PC-3 (cell line): ENCODE data around the gene KL. TPM values are rescaled to one million over a fixed set of nuclear protein-coding genes. Genes with fewer than 3 reads are reported as not detected.

Source experiments
- ATAC-seq: fragments of 200-7000 bp; cut with Tn5 transposase; 2 replicates; pipeline ENCODE4 v1.9.1; 2020; ENCODE audit warnings: mild to moderate bottlenecking, moderate library complexity
- BruUV-seq: library from RNA; stranded (reverse); fragments of 400-500 nt; replicated peaks from 2 replicates; lab custom pipeline; 2021; lab: Mats Ljungman, UMichigan
- CTCF ChIA-PET: fragments of 300-600 bp; sonication (Branson Sonifier 250); formaldehyde crosslinking; loops from one replicate; lab custom pipeline; 2022; ENCODE audit warnings: antibody characterized with exemption; lab: Charles Lee
- POLR2A ChIA-PET: fragments of 300-600 bp; sonication (Branson Sonifier 250); formaldehyde crosslinking; loops from one replicate; lab custom pipeline; 2022; ENCODE audit warnings: antibody characterized with exemption; ENCODE audit not compliant: unreplicated experiment; lab: Charles Lee
- DNase-seq: peaks from one replicate; pipeline ENCODE4 v3.0.0-alpha.2; 2015
- H2AFZ ChIP-seq: fragments of 300-600 bp; sonication (generic); 2 replicates; pipeline ENCODE4 v1.6.0; 2016; ENCODE audit warnings: antibody characterized with exemption, low read length
- H3F3A ChIP-seq: fragments of 300-600 bp; sonication (generic); one replicate; pipeline ENCODE4 v1.6.0; 2017; ENCODE audit warnings: antibody characterized with exemption, low read length, control low read depth, mild to moderate bottlenecking; ENCODE audit not compliant: unreplicated experiment
- H3K27ac ChIP-seq: fragments of 300-600 bp; sonication (generic); 2 replicates; pipeline ENCODE4 v1.5.1; 2016; ENCODE audit warnings: mild to moderate bottlenecking, low read length
- H3K27me3 ChIP-seq: fragments of 300-600 bp; sonication (generic); 2 replicates; pipeline ENCODE4 v1.6.1; 2016; ENCODE audit warnings: low read length, mixed read lengths
- H3K36me3 ChIP-seq: fragments of 300-600 bp; sonication (generic); 2 replicates; pipeline ENCODE4 v1.6.1; 2016; ENCODE audit warnings: low read depth, mixed run types, low read length, mixed read lengths
- H3K4me1 ChIP-seq: fragments of 300-600 bp; sonication (generic); 2 replicates; pipeline ENCODE4 v1.5.1; 2016; ENCODE audit warnings: low read length; ENCODE audit not compliant: insufficient read depth
- H3K4me2 ChIP-seq: fragments of 300-600 bp; sonication (generic); 2 replicates; pipeline ENCODE4 v1.6.0; 2016; ENCODE audit warnings: low read length
- H3K4me3 ChIP-seq: fragments of 300-600 bp; sonication (generic); 2 replicates; pipeline ENCODE4 v1.5.1; 2016; ENCODE audit warnings: mild to moderate bottlenecking, low read length, mixed read lengths
- H3K79me2 ChIP-seq: fragments of 300-600 bp; sonication (generic); 2 replicates; pipeline ENCODE4 v1.6.1; 2017; ENCODE audit warnings: low read length, mixed read lengths
- H3K9ac ChIP-seq: fragments of 300-600 bp; sonication (generic); 2 replicates; pipeline ENCODE4 v1.6.0; 2016; ENCODE audit warnings: mild to moderate bottlenecking, low read length
- H3K9me2 ChIP-seq: fragments of 300-600 bp; sonication (generic); replicated peaks from 2 replicates; pipeline ENCODE4 v1.6.1; 2016; ENCODE audit warnings: mixed run types, low read length, mixed read lengths
- H3K9me3 ChIP-seq: fragments of 300-600 bp; sonication (generic); 2 replicates; pipeline ENCODE4 v1.6.1; 2016; ENCODE audit warnings: low read length, mixed read lengths
- H4K20me1 ChIP-seq: fragments of 300-600 bp; sonication (generic); 2 replicates; pipeline ENCODE4 v1.6.1; 2016; ENCODE audit warnings: low read length, mixed read lengths
- CTCF ChIP-seq: fragments of 300-600 bp; sonication (generic); conservative IDR thresholded peaks from 2 replicates; pipeline ENCODE4 v1.5.1; 2017; ENCODE audit warnings: antibody characterized with exemption, low read depth, mild to moderate bottlenecking, low read length
- EZH2 ChIP-seq: fragments of 300-600 bp; sonication (generic); IDR thresholded peaks from one replicate; pipeline ENCODE4 v1.6.1; 2017; ENCODE audit warnings: antibody characterized with exemption, mild to moderate bottlenecking, low read length; ENCODE audit not compliant: unreplicated experiment
- EZH2phosphoT487 ChIP-seq: fragments of 300-600 bp; sonication (generic); IDR thresholded peaks from 2 replicates; pipeline ENCODE4 v1.6.1; 2018; ENCODE audit warnings: mild to moderate bottlenecking, antibody characterized with exemption, low read length, borderline replicate concordance
- intact Hi-C: fragments of 100-400 bp; cut with micrococcal nuclease; formaldehyde crosslinking; loops from 2 replicates; pipeline ENCODE4 v1.9.0; 2023
- total RNA-seq: library from RNA; depleted of rRNA; stranded (reverse); fragments of >200 nt; gene quantifications from 2 replicates; pipeline ENCODE4 v1.2.3, GENCODE V29; 2014

Gene KL
- total RNA-seq, 1 experiment from 2014 or later, result 0.07 TPM

DNA sequence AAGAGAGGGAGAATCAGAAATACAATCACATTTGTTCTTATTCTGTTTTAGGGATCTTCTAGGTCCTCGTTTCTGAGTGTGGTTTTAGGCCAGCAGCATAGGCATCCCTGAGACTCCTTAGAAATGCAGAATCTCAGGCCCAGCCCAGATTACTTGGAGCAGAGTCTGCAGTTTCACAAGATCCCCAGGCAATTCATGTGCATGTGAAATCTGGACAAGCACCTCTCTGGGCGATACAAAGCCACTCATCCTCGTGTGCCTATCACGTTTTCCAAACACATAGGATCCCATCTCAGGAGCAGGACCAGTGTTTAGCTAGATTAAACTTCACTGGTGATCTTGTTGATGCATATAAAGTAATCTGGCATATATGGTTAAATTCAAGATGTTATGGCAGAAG lies 87.2 kb downstream of the KL start:
- intact Hi-C loops, result no loop called here
- no peak overlapping the region for H3K4me3 ChIP-seq
- H3K9ac ChIP-seq, result no peak overlapping the region
- TF ChIP-seq EZH2, result no peak
- TF ChIP-seq EZH2phosphoT487, result no peak
- no peak for TF ChIP-seq CTCF
- H3K36me3 ChIP-seq, result peaks cover 20% of the 10 kb centered on the region
- CTCF ChIA-PET, result no interaction called here
- H3K9me3 ChIP-seq, result no peaks in the 10 kb centered on the region
- no peak overlapping the region for H3K27ac ChIP-seq
- H3K9me2 ChIP-seq, result no peaks in the 10 kb centered on the region
- H2AFZ ChIP-seq, result no peak overlapping the region
- H4K20me1 ChIP-seq, result no peaks in the 10 kb centered on the region
- no peaks in the 10 kb centered on the region for H3K79me2 ChIP-seq
- no peaks in the 10 kb centered on the region for H3K4me1 ChIP-seq
- POLR2A ChIA-PET, result no interaction called here
- H3K4me2 ChIP-seq, result no peak overlapping the region
- no peaks in the 10 kb centered on the region for H3F3A ChIP-seq
- BruUV-seq, result no TSS peak
- H3K27me3 ChIP-seq, result no peaks in the 10 kb centered on the region
- DNase-seq, result no peak
- no peak for ATAC-seq

GRCh38 chr13:33105387-33106005 lies 89.3 kb downstream of the KL start:
- ChIA-PET POLR2A (no interaction called here), CTCF (no interaction called here)
- Histone ChIP-seq H3K9me3 (no peaks in the 10 kb centered on the region), H3K4me2 (no peak overlapping the region), H4K20me1 (no peaks in the 10 kb centered on the region), H3F3A (no peaks in the 10 kb centered on the region), H3K36me3 (peaks cover 29% of the 10 kb centered on the region), H3K9ac (no peak overlapping the region), H2AFZ (no peak overlapping the region), H3K9me2 (no peaks in the 10 kb centered on the region), H3K27me3 (no peaks in the 10 kb centered on the region), H3K4me1 (peaks cover 11% of the 10 kb centered on the region; the same call in 1 of the 2 replicates), H3K79me2 (no peaks in the 10 kb centered on the region), H3K4me3 (no peak overlapping the region), H3K27ac (no peak overlapping the region)
- no TSS peak for BruUV-seq
- DNase-seq (no peak), ATAC-seq (no peak)
- intact Hi-C loops, result no loop called here
- TF ChIP-seq EZH2phosphoT487, result no peak
- TF ChIP-seq CTCF, result no peak
- TF ChIP-seq EZH2, result no peak

DNA sequence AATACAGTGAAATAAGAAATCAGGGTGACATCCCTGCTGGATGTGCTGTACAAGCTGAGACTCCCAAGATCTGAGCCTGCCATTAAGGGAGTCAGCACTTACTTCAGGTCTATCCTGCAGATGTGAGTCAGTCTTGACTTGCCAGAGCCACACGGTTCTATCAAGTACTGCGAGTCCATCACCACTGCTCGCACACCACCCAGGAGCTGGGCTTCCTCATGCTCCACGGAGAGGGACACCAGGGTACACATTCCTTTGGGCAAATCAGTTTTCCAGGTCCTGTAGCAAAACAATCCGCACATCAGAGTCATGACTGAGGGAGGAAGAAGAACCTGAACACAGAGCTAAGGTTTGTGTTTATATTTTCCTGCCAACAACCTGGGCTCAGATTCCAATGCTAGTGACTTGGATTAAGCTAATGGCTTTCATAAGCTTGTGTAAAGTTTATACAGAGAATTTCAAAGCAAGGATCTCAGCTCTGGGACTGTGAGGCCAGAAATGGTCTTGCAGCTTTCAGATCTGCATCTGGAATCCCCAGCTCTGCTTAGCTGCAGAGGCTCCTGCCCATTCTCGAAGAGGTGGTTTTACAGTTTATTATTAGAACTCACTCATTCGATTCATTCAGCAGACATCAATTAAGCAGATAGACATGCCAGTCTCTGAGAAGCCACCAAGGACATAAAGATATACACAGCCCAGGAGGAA lies 90.6 kb downstream of the KL start:
- no peak overlapping the region for H3K9ac ChIP-seq
- DNase-seq (no peak), ATAC-seq (no peak)
- H3K36me3 ChIP-seq, result peaks cover 35% of the 10 kb centered on the region
- no peaks in the 10 kb centered on the region for H3F3A ChIP-seq
- H3K4me3 ChIP-seq, result no peak overlapping the region
- no peaks in the 10 kb centered on the region for H3K9me3 ChIP-seq
- H4K20me1 ChIP-seq, result no peaks in the 10 kb centered on the region
- no peak for TF ChIP-seq CTCF
- TF ChIP-seq EZH2, result no peak
- TF ChIP-seq EZH2phosphoT487, result no peak
- H3K79me2 ChIP-seq, result no peaks in the 10 kb centered on the region
- no peak overlapping the region for H2AFZ ChIP-seq
- ChIA-PET CTCF (no interaction called here), POLR2A (no interaction called here)
- H3K4me1 ChIP-seq, result peaks cover 11% of the 10 kb centered on the region; the same call in 1 of the 2 replicates
- H3K4me2 ChIP-seq, result no peak overlapping the region
- no peak overlapping the region for H3K27ac ChIP-seq
- H3K9me2 ChIP-seq, result no peaks in the 10 kb centered on the region
- BruUV-seq, result no TSS peak
- intact Hi-C loops, result no loop called here
- no peaks in the 10 kb centered on the region for H3K27me3 ChIP-seq
